ENCODE measurements around the gene SLC35E1. TPM values are rescaled to one million over a fixed set of nuclear protein-coding genes. Genes with fewer than 3 reads are reported as not detected.

The SLC35E1 gene
- total and polyA plus RNA-seq, 2 of the 4 experiments (the other 2 are of a cell fraction): 22.6 to 38.0 TPM

DNA sequence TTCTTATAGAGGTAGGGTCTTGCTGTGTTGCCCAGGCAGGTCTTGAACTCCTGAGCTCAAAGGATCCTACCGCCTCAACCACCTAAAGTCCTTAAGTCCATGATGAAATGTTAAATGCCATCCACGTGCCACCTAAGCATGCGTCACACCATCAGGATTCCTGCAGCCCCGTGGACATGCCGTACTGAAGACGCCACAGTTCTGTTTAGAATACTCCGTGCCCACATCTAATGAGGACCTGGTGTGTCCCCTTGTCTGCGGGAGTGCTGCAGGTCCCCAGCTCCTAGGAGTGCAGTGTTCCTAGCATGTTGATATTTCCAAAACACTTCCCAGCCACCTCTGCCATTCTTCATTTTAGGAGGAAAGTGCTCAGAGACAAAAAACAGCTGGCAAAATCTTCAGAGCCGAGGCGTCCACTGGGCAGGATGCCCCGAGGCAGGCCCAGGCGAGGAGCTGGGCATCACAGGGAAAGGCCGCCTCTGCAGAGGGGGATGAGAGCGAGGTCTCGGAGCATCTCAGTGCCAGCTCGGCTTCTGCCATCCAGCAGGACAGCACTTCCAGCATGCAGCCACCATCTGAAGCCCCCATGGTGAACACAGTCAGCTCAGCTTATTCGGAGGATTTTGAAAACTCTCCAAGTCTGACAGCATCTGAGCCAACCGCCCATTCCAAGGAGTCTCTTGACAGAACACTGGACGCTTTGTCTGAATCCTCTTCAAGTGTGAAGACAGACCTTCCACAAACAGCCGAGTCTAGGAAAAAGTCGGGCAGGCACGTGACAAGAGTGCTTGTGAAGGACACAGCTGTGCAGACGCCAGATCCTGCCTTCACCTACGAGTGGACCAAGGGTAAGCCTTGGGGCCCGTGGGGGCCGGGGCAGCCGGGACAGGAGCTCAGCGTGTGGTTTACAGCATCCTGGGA is 62.8 kb downstream of the SLC35E1 start:
- peaks cover 33% of the 10 kb centered on the region for H3K36me3 ChIP-seq (ENCODE audit: control insufficient read depth, insufficient read depth, low read length)
- BruUV-seq (replicated peaks): no TSS peak
- POLR2A ChIA-PET (ENCODE audit: unreplicated experiment): no interaction called here
- no peak overlapping the region for H2BK120ac ChIP-seq (ENCODE audit: low read depth, low read length)
- no peaks in the 10 kb centered on the region for H3K27me3 ChIP-seq (ENCODE audit: control insufficient read depth, insufficient read depth, low read length)
- no peaks in the 10 kb centered on the region for H3K9me1 ChIP-seq (ENCODE audit: insufficient read depth, low read length)
- no peaks in the 10 kb centered on the region for H4K20me1 ChIP-seq (ENCODE audit: insufficient read depth, low read length)
- H3K27ac ChIP-seq (ENCODE audit: insufficient read depth, low read length): peak overlapping the region; percentile 4; the same call in 1 of the 2 replicates
- no peak overlapping the region for H3K56ac ChIP-seq (ENCODE audit: extremely low read depth, insufficient read depth, low read length)
- H2AFZ ChIP-seq (replicated peaks; ENCODE audit: low read length, poor library complexity): peak overlapping the region; percentile 61
- no peak overlapping the region for H2BK20ac ChIP-seq (ENCODE audit: low read depth, low read length)
- in situ Hi-C loops (cut with MboI; ENCODE audit: low sequenced_read_pairs): no loop called here
- intact Hi-C loops (cut with micrococcal nuclease): no loop called here
- no peaks in the 10 kb centered on the region for H3K9me3 ChIP-seq (ENCODE audit: control insufficient read depth, insufficient read depth, low read length)
- no peak overlapping the region for H2BK15ac ChIP-seq (ENCODE audit: low read depth, low read length)
- no peak overlapping the region for H2AK5ac ChIP-seq (ENCODE audit: low read depth, low read length)
- CTCF ChIA-PET: no interaction called here
- peak; percentile 36 for DNase-seq
- no peak overlapping the region for H3K9ac ChIP-seq (ENCODE audit: low read depth, low read length)
- no peak overlapping the region for H4K5ac ChIP-seq (ENCODE audit: low read depth, low read length)
- no peaks in the 10 kb centered on the region for H3K79me1 ChIP-seq (ENCODE audit: low read depth in 1 of 2, low read length in 2 of 2)
- H3K4me1 ChIP-seq (ENCODE audit: control insufficient read depth, insufficient read depth, low read length): peaks cover 5% of the 10 kb centered on the region; the same call in 1 of the 2 replicates
- TF ChIP-seq NFE2L2 (IDR thresholded peaks at IDR 0.05; ENCODE audit: low read depth, low read length): no peak
- no peak for TF ChIP-seq RCOR1 (IDR thresholded peaks at IDR 0.05; ENCODE audit: insufficient replicate concordance, low read length)
- TF ChIP-seq, protein P1, sequence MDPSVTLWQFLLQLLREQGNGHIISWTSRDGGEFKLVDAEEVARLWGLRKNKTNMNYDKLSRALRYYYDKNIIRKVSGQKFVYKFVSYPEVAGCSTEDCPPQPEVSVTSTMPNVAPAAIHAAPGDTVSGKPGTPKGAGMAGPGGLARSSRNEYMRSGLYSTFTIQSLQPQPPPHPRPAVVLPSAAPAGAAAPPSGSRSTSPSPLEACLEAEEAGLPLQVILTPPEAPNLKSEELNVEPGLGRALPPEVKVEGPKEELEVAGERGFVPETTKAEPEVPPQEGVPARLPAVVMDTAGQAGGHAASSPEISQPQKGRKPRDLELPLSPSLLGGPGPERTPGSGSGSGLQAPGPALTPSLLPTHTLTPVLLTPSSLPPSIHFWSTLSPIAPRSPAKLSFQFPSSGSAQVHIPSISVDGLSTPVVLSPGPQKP (IDR thresholded peaks at IDR 0.05; ENCODE audit: borderline replicate concordance, low read depth, low read length): no peak
- TF ChIP-seq, protein P2, sequence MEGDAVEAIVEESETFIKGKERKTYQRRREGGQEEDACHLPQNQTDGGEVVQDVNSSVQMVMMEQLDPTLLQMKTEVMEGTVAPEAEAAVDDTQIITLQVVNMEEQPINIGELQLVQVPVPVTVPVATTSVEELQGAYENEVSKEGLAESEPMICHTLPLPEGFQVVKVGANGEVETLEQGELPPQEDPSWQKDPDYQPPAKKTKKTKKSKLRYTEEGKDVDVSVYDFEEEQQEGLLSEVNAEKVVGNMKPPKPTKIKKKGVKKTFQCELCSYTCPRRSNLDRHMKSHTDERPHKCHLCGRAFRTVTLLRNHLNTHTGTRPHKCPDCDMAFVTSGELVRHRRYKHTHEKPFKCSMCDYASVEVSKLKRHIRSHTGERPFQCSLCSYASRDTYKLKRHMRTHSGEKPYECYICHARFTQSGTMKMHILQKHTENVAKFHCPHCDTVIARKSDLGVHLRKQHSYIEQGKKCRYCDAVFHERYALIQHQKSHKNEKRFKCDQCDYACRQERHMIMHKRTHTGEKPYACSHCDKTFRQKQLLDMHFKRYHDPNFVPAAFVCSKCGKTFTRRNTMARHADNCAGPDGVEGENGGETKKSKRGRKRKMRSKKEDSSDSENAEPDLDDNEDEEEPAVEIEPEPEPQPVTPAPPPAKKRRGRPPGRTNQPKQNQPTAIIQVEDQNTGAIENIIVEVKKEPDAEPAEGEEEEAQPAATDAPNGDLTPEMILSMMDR (conservative IDR thresholded peaks at IDR 0.05; ENCODE audit: low read depth, low read length): no peak
- no peak for TF ChIP-seq MXI1 (IDR thresholded peaks at IDR 0.05; ENCODE audit: borderline replicate concordance, low read depth, low read length)
- no peak for TF ChIP-seq MAFK (IDR thresholded peaks at IDR 0.05; ENCODE audit: low read depth, low read length)
- dilution Hi-C loops (cut with HindIII; ENCODE audit: low sequenced_read_pairs, unreplicated experiment): no loop called here
- ATAC-seq (ENCODE audit: low read depth): peak; percentile 29
- 59% methylated on average over 18 of the region's 28 CpGs; no CpG with 5 or more reads in 1 of the 2 experiments for WGBS, 2 experiments (ENCODE audit: extremely low coverage in 2 of 2, insufficient read length in 1 of 2)
- no peak overlapping the region for H2BK5ac ChIP-seq (ENCODE audit: low read depth, low read length, poor library complexity, severe bottlenecking)
- H3K18ac ChIP-seq (ENCODE audit: low read depth, low read length): no peak overlapping the region
- no peak overlapping the region for H4K8ac ChIP-seq (ENCODE audit: low read depth in 2 of 2, low read length in 2 of 2)
- no peak overlapping the region for H3K4ac ChIP-seq (ENCODE audit: low read depth, low read length)
- no peak overlapping the region for H4K91ac ChIP-seq (ENCODE audit: insufficient read depth, low read depth, low read length)
- no peak overlapping the region for H3K14ac ChIP-seq (replicated peaks; ENCODE audit: low read depth, low read length)
- peak overlapping the region; percentile 61 for H2AK9ac ChIP-seq (replicated peaks; ENCODE audit: low read depth, low read length, poor library complexity)
- H3K23ac ChIP-seq (ENCODE audit: low read depth, low read length): no peak overlapping the region
- no peak overlapping the region for H3K4me3 ChIP-seq (ENCODE audit: insufficient read depth, low read depth, low read length)
- H3K4me2 ChIP-seq (ENCODE audit: low read depth, low read length): no peak overlapping the region; the same call in 1 of the 2 replicates

Data from IMR-90 (cell line).